Measurements from ENCODE around the gene GTSE1.
A peak's percentile ranks its signal among the peaks of the same experiment; 100 is the strongest.

The GTSE1 gene

GRCh38 chr22:46320166-46320710, 23.6 kb downstream of the GTSE1 start:
- DNase-seq = no peak

GRCh38 chr22:46320716-46321386, 24.2 kb downstream of the GTSE1 start:
- TF ChIP-seq GATA1 (IDR thresholded peaks at IDR 0.05; ENCODE audit: low read depth, low read length) (no peak), POLR2A (IDR thresholded peaks at IDR 0.05; ENCODE audit: low read length) (no peak)
- DNase-seq = no peak

More at GRCh38 chr22:46320166-46320710, 23.6 kb downstream of the GTSE1 start:
- TF ChIP-seq POLR2A (IDR thresholded peaks at IDR 0.05; ENCODE audit: low read length) (no peak), GATA1 (IDR thresholded peaks at IDR 0.05; ENCODE audit: low read depth, low read length) (no peak)

- DNase-seq = no peak
- TF ChIP-seq POLR2A (IDR thresholded peaks at IDR 0.05; ENCODE audit: low read length) = no peak
- no peak for TF ChIP-seq GATA1 (IDR thresholded peaks at IDR 0.05; ENCODE audit: low read depth, low read length)
Observed at GRCh38 chr22:46322711-46323110, 26.0 kb downstream of the GTSE1 start.

- no peak for TF ChIP-seq GATA1 (IDR thresholded peaks at IDR 0.05; ENCODE audit: low read depth, low read length)
- TF ChIP-seq POLR2A (IDR thresholded peaks at IDR 0.05; ENCODE audit: low read length) = no peak
- DNase-seq = no peak
Observed at GRCh38 chr22:46323162-46323561, 26.5 kb downstream of the GTSE1 start.

GRCh38 chr22:46326066-46326680, 29.5 kb downstream of the GTSE1 start:
- TF ChIP-seq POLR2A (IDR thresholded peaks at IDR 0.05; ENCODE audit: low read length) (no peak), GATA1 (IDR thresholded peaks at IDR 0.05; ENCODE audit: low read depth, low read length) (no peak)
- no peak for DNase-seq

GRCh38 chr22:46327691-46328465, 31.2 kb downstream of the GTSE1 start:
- no peak for DNase-seq
- TF ChIP-seq GATA1 (IDR thresholded peaks at IDR 0.05; ENCODE audit: low read depth, low read length) (no peak), POLR2A (IDR thresholded peaks at IDR 0.05; ENCODE audit: low read length) (no peak)

- DNase-seq = no peak
- no peak for TF ChIP-seq GATA1 (IDR thresholded peaks at IDR 0.05; ENCODE audit: low read depth, low read length)
- TF ChIP-seq POLR2A (IDR thresholded peaks at IDR 0.05; ENCODE audit: low read length) = no peak
Observed at GRCh38 chr22:46328797-46329196, 32.1 kb downstream of the GTSE1 start.

- TF ChIP-seq GATA1 (IDR thresholded peaks at IDR 0.05; ENCODE audit: low read depth, low read length) (no peak), POLR2A (IDR thresholded peaks at IDR 0.05; ENCODE audit: low read length) (no peak)
- DNase-seq = no peak
Observed at GRCh38 chr22:46329616-46330015, 32.9 kb downstream of the GTSE1 start.

- DNase-seq = no peak
- TF ChIP-seq GATA1 (IDR thresholded peaks at IDR 0.05; ENCODE audit: low read depth, low read length) = no peak
- no peak for TF ChIP-seq POLR2A (IDR thresholded peaks at IDR 0.05; ENCODE audit: low read length)
Observed at GRCh38 chr22:46330426-46330825, 33.8 kb downstream of the GTSE1 start.

GRCh38 chr22:46331496-46331895, 34.8 kb downstream of the GTSE1 start:
- TF ChIP-seq GATA1 (IDR thresholded peaks at IDR 0.05; ENCODE audit: low read depth, low read length) (no peak), POLR2A (IDR thresholded peaks at IDR 0.05; ENCODE audit: low read length) (no peak)
- no peak for DNase-seq

GRCh38 chr22:46335201-46336118, 38.8 kb downstream of the GTSE1 start, which contains the start of gene TRMU:
Gene TRMU (plus strand): TSS chr22:46335714. CDS start chr22:46335765, 51 bp downstream.
- DNase-seq = peak; percentile 91 to 92
- peak; percentile 74 for TF ChIP-seq POLR2A (IDR thresholded peaks at IDR 0.05; ENCODE audit: low read length)
- TF ChIP-seq GATA1 (IDR thresholded peaks at IDR 0.05; ENCODE audit: low read depth, low read length) = no peak

- peak; percentile 56 to 60 for DNase-seq
- TF ChIP-seq GATA1 (IDR thresholded peaks at IDR 0.05; ENCODE audit: low read depth, low read length) (no peak), POLR2A (IDR thresholded peaks at IDR 0.05; ENCODE audit: low read length) (no peak)
Observed at GRCh38 chr22:46336119-46337078, 39.7 kb downstream of the GTSE1 start.

Measured in erythroblast (primary cell).